Measurements from ENCODE around the gene RNF212B. TPM values are rescaled to one million over a fixed set of nuclear protein-coding genes. Genes with fewer than 3 reads are reported as not detected.
"Not testable (repeated sequence)": the region's sequence is repeated elsewhere in the genome, so short reads cannot be mapped to it uniquely, and the experiment has no call there.

RNF212B gene
- total and polyA plus RNA-seq, 2 donors (not counting 3 experiments of a cell fraction or from before 2014, with no cell fraction given) = not detected

GRCh38 chr14:23228812-23229211, 8.9 kb upstream of the RNF212B start:
- no peak overlapping the region for H3K4me3 ChIP-seq (replicated peaks in 1 of 3; ENCODE audit: insufficient read depth in 1 of 3, low read depth in 1 of 3, low read length in 3 of 3)
- no peak for DNase-seq (ENCODE audit: low read depth, low spot score)
- no peak overlapping the region for H2AFZ ChIP-seq (ENCODE audit: low read depth, low read length)
- no peaks in the 10 kb centered on the region for H3K9me3 ChIP-seq (replicated peaks; ENCODE audit: control insufficient read depth, insufficient read depth, low read length)
- H3K27ac ChIP-seq (ENCODE audit: insufficient read depth, low read depth, low read length) = no peak overlapping the region
- BruUV-seq (replicated peaks) = no TSS peak
- no peak overlapping the region for H3K4me2 ChIP-seq (ENCODE audit: insufficient read depth, low read length)
- POLR2A ChIA-PET = no interaction called here
- H3K4me1 ChIP-seq (ENCODE audit: control insufficient read depth, extremely low read depth, insufficient read depth, low read length) = no peaks in the 10 kb centered on the region
- FAIRE-seq = no peak
- H3K9ac ChIP-seq (replicated peaks; ENCODE audit: extremely low read depth, insufficient read depth, low read length) = no peak overlapping the region
- dilution Hi-C loops (cut with MboI; ENCODE audit: extremely low pct_ligation_motif_present, low sequenced_read_pairs) = no loop called here
- CTCF ChIA-PET = no interaction called here
- no peaks in the 10 kb centered on the region for H3K79me2 ChIP-seq (ENCODE audit: control insufficient read depth, insufficient read depth, low read length)
- no peaks in the 10 kb centered on the region for H3K36me3 ChIP-seq (ENCODE audit: control insufficient read depth in 2 of 2, extremely low read depth in 1 of 2, insufficient read depth in 2 of 2, low read length in 2 of 2)
- TF ChIP-seq FOS (IDR thresholded peaks at IDR 0.05; ENCODE audit: borderline replicate concordance, insufficient read depth, low read length) (no peak), EZH2 (IDR thresholded peaks at IDR 0.05; ENCODE audit: borderline replicate concordance, low read depth, low read length, severe bottlenecking) (no peak), POLR2A (IDR thresholded peaks at IDR 0.05; ENCODE audit: low read depth, low read length) (no peak), GATA2 (IDR thresholded peaks at IDR 0.05; ENCODE audit: insufficient read depth, insufficient read length, low read depth, low read length) (no peak), MAX (IDR thresholded peaks at IDR 0.05; ENCODE audit: insufficient read depth, insufficient read length) (no peak), POLR2AphosphoS5 (IDR thresholded peaks at IDR 0.05; ENCODE audit: insufficient read depth, low read depth, low read length) (no peak), MYC (IDR thresholded peaks at IDR 0.05; ENCODE audit: low read depth, low read length) (no peak), JUN (IDR thresholded peaks at IDR 0.05; ENCODE audit: borderline replicate concordance, insufficient read depth, insufficient read length, low read depth) (no peak)
- TF ChIP-seq, protein P1, sequence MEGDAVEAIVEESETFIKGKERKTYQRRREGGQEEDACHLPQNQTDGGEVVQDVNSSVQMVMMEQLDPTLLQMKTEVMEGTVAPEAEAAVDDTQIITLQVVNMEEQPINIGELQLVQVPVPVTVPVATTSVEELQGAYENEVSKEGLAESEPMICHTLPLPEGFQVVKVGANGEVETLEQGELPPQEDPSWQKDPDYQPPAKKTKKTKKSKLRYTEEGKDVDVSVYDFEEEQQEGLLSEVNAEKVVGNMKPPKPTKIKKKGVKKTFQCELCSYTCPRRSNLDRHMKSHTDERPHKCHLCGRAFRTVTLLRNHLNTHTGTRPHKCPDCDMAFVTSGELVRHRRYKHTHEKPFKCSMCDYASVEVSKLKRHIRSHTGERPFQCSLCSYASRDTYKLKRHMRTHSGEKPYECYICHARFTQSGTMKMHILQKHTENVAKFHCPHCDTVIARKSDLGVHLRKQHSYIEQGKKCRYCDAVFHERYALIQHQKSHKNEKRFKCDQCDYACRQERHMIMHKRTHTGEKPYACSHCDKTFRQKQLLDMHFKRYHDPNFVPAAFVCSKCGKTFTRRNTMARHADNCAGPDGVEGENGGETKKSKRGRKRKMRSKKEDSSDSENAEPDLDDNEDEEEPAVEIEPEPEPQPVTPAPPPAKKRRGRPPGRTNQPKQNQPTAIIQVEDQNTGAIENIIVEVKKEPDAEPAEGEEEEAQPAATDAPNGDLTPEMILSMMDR (IDR thresholded peaks at IDR 0.05; ENCODE audit: extremely low read depth in 1 of 2, insufficient read depth in 1 of 2, low read depth in 1 of 2, low read length in 2 of 2) = no peak
- no peaks in the 10 kb centered on the region for H4K20me1 ChIP-seq (replicated peaks; ENCODE audit: control insufficient read depth, extremely low read depth, insufficient read depth, low read length)
- peaks cover 0 to 3% of the 10 kb centered on the region in 2 experiments for H3K27me3 ChIP-seq (ENCODE audit: control insufficient read depth in 2 of 2, insufficient read depth in 2 of 2, low read length in 2 of 2)
- no peaks in the 10 kb centered on the region for H3K9me1 ChIP-seq (replicated peaks; ENCODE audit: control insufficient read depth, extremely low read depth, insufficient read depth, low read length)
- intact Hi-C loops (cut with micrococcal nuclease) = no loop called here

DNA sequence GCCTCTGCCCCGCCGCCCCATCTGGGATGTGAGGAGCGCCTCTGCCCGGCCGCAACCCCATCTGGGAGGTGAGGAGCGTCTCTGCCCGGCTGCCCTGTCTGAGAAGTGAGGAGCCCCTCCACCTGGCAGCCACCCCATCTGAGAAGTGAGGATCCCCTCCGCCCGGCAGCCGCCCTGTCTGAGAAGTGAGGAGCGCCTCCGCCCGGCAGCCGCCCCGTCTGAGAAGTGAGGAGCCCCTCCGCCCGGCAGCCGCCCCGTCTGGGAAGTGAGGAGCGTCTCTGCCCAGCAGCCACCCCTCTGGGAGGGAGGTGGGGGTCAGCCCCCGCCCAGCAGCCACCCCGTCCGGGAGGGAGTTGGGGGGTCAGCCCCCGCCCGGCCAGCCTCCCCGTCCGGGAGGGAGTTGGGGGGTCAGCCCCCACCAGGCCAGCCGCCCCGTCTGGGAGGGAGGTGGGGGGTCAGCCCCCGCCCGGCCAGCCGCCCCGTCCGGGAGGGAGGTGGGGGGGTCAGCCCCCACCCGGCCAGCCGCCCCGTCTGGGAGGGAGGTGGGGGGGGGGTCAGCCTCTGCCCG, 5.4 kb upstream of the RNF212B start:
- H2AFZ ChIP-seq (ENCODE audit: low read depth, low read length); DNase-seq (ENCODE audit: low read depth, low spot score); H3K4me3 ChIP-seq (replicated peaks in 1 of 3; ENCODE audit: insufficient read depth in 1 of 3, low read depth in 1 of 3, low read length in 3 of 3); H3K9me1 ChIP-seq (replicated peaks; ENCODE audit: control insufficient read depth, extremely low read depth, insufficient read depth, low read length); H3K9me3 ChIP-seq (replicated peaks; ENCODE audit: control insufficient read depth, insufficient read depth, low read length); CTCF ChIA-PET; BruUV-seq (replicated peaks); H3K79me2 ChIP-seq (ENCODE audit: control insufficient read depth, insufficient read depth, low read length); H3K36me3 ChIP-seq (ENCODE audit: control insufficient read depth in 2 of 2, extremely low read depth in 1 of 2, insufficient read depth in 2 of 2, low read length in 2 of 2); H3K27ac ChIP-seq (ENCODE audit: insufficient read depth, low read depth, low read length); H3K4me2 ChIP-seq (ENCODE audit: insufficient read depth, low read length); H4K20me1 ChIP-seq (replicated peaks; ENCODE audit: control insufficient read depth, extremely low read depth, insufficient read depth, low read length); H3K4me1 ChIP-seq (ENCODE audit: control insufficient read depth, extremely low read depth, insufficient read depth, low read length); H3K27me3 ChIP-seq (ENCODE audit: control insufficient read depth in 2 of 2, insufficient read depth in 2 of 2, low read length in 2 of 2); POLR2A ChIA-PET; dilution Hi-C loops (cut with MboI; ENCODE audit: extremely low pct_ligation_motif_present, low sequenced_read_pairs); FAIRE-seq; intact Hi-C loops (cut with micrococcal nuclease); H3K9ac ChIP-seq (replicated peaks; ENCODE audit: extremely low read depth, insufficient read depth, low read length): not testable (repeated sequence)

Data from endothelial cell of umbilical vein (primary cell).